Left ventricle myocardium inferior (tissue), 1 donor: ENCODE data around the gene KAZALD1. TPM values are rescaled to one million over a fixed set of nuclear protein-coding genes. Genes with fewer than 3 reads are reported as not detected.

Source experiments
- DNase-seq: peaks from one replicate; pipeline ENCODE4 v3.0.0-alpha.2; 2020
- H3K27ac ChIP-seq: fragments of 200-600 bp; replicated peaks from 2 replicates; pipeline ENCODE4 v1.8.0; 2021
- H3K27me3 ChIP-seq: fragments of 200-600 bp; 2 replicates; pipeline ENCODE4 v1.8.0; 2021; ENCODE audit warnings: low read depth
- H3K36me3 ChIP-seq: fragments of 200-600 bp; 2 replicates; pipeline ENCODE4 v1.8.0; 2021
- H3K4me1 ChIP-seq: fragments of 200-600 bp; 2 replicates; pipeline ENCODE4 v1.8.0; 2021
- H3K4me3 ChIP-seq: fragments of 200-600 bp; 2 replicates; pipeline ENCODE4 v1.8.0; 2021; ENCODE audit warnings: mild to moderate bottlenecking, moderate library complexity
- H3K9me3 ChIP-seq: fragments of 200-600 bp; replicated peaks from 2 replicates; pipeline ENCODE4 v1.8.0; 2021
- intact Hi-C: fragments of 100-400 bp; cut with micrococcal nuclease; formaldehyde crosslinking; loops from one replicate; pipeline ENCODE4 v1.11.0; 2022
- total RNA-seq: library from RNA; stranded (reverse); fragmentation: NEBNext Ultra II Directional; extraction: Animal tissue kit (Norgen Biotek cat#: 25700); gene quantifications from one replicate; pipeline ENCODE4 v1.2.1, GENCODE V29; 2021
- TF ChIP-seq, protein P1 (sequence below): fragments of 200-600 bp; IDR thresholded peaks from 2 replicates; pipeline ENCODE4 v1.8.0; 2021; ENCODE audit warnings: antibody characterized with exemption, mild to moderate bottlenecking, borderline replicate concordance
- donor health status: DM: no; HTN: yes; CAD: no; lungs with severe emphysema.

KAZALD1 gene
- total RNA-seq, 1 donor from 2014 or later, result 5.1 TPM

- Histone ChIP-seq H3K27ac (no peak overlapping the region), H3K4me3 (no peak overlapping the region), H3K36me3 (no peaks in the 10 kb centered on the region), H3K27me3 (peaks cover 51% of the 10 kb centered on the region), H3K9me3 (no peaks in the 10 kb centered on the region), H3K4me1 (peaks cover 39% of the 10 kb centered on the region)
- DNase-seq, result no peak
- TF ChIP-seq, protein P1, sequence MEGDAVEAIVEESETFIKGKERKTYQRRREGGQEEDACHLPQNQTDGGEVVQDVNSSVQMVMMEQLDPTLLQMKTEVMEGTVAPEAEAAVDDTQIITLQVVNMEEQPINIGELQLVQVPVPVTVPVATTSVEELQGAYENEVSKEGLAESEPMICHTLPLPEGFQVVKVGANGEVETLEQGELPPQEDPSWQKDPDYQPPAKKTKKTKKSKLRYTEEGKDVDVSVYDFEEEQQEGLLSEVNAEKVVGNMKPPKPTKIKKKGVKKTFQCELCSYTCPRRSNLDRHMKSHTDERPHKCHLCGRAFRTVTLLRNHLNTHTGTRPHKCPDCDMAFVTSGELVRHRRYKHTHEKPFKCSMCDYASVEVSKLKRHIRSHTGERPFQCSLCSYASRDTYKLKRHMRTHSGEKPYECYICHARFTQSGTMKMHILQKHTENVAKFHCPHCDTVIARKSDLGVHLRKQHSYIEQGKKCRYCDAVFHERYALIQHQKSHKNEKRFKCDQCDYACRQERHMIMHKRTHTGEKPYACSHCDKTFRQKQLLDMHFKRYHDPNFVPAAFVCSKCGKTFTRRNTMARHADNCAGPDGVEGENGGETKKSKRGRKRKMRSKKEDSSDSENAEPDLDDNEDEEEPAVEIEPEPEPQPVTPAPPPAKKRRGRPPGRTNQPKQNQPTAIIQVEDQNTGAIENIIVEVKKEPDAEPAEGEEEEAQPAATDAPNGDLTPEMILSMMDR, result no peak
- intact Hi-C loops, result no loop called here
Measured at GRCh38 chr10:101015582-101015973, 46.2 kb upstream of the KAZALD1 start.

DNA sequence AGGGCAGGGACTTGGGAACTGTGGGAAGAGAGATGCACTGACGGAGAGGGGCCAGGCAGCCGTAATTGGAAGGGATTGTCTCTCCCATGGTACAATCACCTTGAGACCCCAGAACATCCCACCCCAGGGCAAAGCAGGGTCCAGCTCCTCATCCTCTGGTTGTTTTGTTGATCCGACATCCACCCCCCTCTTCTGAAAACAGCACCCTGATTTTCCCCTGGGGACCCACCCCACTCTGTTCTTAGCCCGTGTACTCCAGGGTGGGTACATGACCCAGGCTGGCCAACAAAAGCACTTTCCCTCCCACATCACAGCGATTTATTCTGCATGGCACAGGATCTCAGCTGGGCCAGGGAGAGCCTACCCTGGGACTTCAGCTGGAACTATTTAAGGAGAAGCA lies 45.0 kb upstream of the KAZALD1 start:
- no peak for DNase-seq
- TF ChIP-seq, protein P1, result no peak
- Histone ChIP-seq H3K27me3 (peaks cover 51% of the 10 kb centered on the region), H3K4me1 (peaks cover 34% of the 10 kb centered on the region), H3K4me3 (no peak overlapping the region), H3K27ac (no peak overlapping the region), H3K9me3 (no peaks in the 10 kb centered on the region), H3K36me3 (no peaks in the 10 kb centered on the region)
- intact Hi-C loops, result no loop called here

- Histone ChIP-seq H3K27ac (peak overlapping the region; percentile 51), H3K27me3 (peaks cover 51% of the 10 kb centered on the region), H3K4me3 (no peak overlapping the region)
Measured at GRCh38 chr10:101018118-101018599, 43.6 kb upstream of the KAZALD1 start.

GRCh38 chr10:101018600-101019439 lies 43.0 kb upstream of the KAZALD1 start:
- Histone ChIP-seq H3K4me1 (peaks cover 15% of the 10 kb centered on the region), H3K36me3 (no peaks in the 10 kb centered on the region), H3K9me3 (no peaks in the 10 kb centered on the region), H3K27ac (peak overlapping the region; percentile 51), H3K27me3 (peaks cover 51% of the 10 kb centered on the region), H3K4me3 (peak overlapping the region; percentile 21)
- peak; percentile 84 for DNase-seq
- intact Hi-C loops, result no loop called here
- TF ChIP-seq, protein P1, result peak; percentile 77

More at GRCh38 chr10:101018118-101018599, 43.6 kb upstream of the KAZALD1 start:
- DNase-seq, result no peak
- TF ChIP-seq, protein P1, result no peak
- peaks cover 21% of the 10 kb centered on the region for H3K4me1 ChIP-seq
- no peaks in the 10 kb centered on the region for H3K9me3 ChIP-seq
- intact Hi-C loops, result no loop called here
- H3K36me3 ChIP-seq, result no peaks in the 10 kb centered on the region

DNA sequence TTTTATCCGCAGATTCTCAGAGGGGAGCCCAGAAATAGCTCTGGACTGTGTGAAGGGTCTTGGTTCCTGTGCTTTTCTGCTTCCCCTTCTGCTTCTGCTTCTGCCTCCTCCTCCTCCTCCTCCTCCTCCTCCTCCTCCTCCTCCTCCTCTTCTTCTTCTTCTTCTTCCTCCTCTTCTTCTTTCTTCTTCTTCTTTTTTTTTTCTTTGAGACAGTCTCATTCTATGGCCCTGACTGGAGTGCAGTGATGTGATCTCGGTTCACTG lies 42.4 kb upstream of the KAZALD1 start:
- TF ChIP-seq, protein P1, result no peak
- no peak for DNase-seq
- H3K36me3 ChIP-seq, result no peaks in the 10 kb centered on the region
- peaks cover 11% of the 10 kb centered on the region for H3K4me1 ChIP-seq
- peaks cover 51% of the 10 kb centered on the region for H3K27me3 ChIP-seq
- intact Hi-C loops, result no loop called here
- no peak overlapping the region for H3K4me3 ChIP-seq
- no peak overlapping the region for H3K27ac ChIP-seq
- no peaks in the 10 kb centered on the region for H3K9me3 ChIP-seq
